Hippocampal formation (tissue), 2 donors: Measurements from ENCODE around the gene NUP93.
"Not testable (repeated sequence)": the region's sequence is repeated elsewhere in the genome, so short reads cannot be mapped to it uniquely, and the experiment has no call there.

Experiments used
- DNase-seq, 2 donors: peaks; one replicate each; lab custom pipeline; 2025; lab: John Stamatoyannopoulos, UW

The NUP93 gene

GRCh38 chr16:56870276-56870888, 140.5 kb downstream of the NUP93 start:
- DNase-seq = no peak

- DNase-seq = no peak
Observed at GRCh38 chr16:56871172-56871593, 141.3 kb downstream of the NUP93 start.

DNA sequence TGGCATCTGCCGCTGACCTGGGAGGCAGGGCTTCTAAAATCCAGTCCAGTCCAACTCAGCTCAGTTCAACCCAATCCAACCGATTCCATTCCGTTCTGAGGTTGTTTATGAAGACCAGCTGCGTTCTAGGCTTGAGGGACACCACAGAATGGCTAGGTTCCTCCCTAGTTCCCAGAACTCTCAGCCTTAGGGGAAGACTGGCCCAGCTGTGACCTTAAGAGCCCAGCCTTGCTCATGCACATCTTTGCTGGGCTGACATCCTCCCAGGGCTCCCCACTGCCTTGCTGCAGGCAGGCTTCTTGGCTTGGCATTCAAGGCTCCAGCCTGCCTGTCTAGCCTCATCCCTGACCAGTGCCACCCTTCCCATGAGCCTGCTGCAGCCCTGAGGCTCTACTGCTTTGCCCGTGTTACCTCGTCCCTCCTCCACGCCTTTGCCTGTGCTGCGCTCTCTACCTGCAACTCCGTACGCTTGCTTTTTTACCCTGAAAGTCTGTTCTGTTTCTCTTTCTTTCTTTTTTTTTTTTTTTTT, 143.0 kb downstream of the NUP93 start:
- DNase-seq = no peak

GRCh38 chr16:56874800-56875199, 144.9 kb downstream of the NUP93 start:
- no peak for DNase-seq

DNA sequence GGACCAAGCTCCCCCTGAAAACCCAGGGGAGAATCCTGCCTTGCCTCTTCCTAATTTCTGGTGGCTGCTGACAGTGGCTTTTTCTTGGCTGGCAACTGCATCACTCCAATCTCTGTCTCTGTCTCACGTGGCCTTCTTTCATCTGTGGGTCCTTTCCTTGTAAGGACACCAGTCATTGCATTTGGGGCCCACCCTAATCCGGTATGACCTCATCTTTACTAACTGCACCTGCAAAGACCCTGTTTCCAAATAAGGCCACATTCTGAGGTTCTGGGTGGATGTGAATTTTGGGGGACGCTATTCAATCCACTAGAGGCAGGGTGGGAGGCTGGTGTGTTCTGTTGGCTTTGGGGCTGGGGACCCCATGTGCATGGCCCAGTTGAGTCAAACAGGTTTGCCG, 146.1 kb downstream of the NUP93 start:
- no peak for DNase-seq

GRCh38 chr16:56877486-56878182, 147.7 kb downstream of the NUP93 start:
- DNase-seq = no peak

DNA sequence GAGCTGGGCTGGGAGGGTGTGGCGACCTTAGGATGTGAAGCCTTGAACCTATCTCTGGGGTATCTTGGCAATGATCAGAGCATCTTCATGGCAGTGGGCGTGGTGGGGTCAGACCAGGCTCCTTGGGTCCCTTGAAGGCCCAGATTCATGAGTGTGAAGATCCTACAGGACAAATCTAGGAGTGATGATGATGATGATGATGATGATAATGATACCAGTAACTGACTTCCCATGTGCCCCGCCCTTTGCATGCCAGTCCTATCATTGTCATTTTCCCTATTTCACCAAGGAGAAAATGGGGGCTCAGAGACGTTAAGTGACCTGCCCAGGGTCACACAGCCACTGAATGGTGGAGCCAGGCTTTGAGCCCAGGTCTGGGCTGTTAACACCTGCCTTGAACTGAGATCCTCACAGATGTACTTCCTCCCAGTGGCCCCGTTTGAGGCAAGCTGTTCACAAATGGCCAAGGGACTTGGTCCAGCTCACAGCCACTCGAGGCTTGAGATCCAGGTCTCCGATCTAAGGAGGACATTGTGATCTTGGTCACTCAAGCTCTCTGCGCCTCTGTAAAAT, 148.4 kb downstream of the NUP93 start:
- no peak for DNase-seq

DNA sequence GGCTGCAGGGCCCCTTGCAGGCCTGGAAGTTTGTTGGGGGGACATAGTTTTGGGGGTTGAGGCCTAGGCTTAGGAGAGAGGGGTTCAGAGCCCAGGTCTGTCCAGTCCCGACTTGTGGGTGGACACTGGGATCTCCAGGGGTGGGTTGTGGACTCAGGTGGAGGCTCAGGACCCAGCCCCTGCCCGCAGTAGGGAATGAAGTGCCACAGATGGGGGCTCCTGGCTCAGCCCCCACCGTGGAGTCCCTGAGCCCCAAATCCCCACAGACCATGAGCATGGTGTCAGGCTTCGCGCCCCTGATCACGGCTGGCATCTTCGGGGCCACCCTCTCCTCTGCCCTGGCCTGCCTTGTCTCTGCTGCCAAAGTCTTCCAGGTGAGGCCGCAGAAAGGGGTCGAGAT, 149.3 kb downstream of the NUP93 start:
- DNase-seq = no peak

DNA sequence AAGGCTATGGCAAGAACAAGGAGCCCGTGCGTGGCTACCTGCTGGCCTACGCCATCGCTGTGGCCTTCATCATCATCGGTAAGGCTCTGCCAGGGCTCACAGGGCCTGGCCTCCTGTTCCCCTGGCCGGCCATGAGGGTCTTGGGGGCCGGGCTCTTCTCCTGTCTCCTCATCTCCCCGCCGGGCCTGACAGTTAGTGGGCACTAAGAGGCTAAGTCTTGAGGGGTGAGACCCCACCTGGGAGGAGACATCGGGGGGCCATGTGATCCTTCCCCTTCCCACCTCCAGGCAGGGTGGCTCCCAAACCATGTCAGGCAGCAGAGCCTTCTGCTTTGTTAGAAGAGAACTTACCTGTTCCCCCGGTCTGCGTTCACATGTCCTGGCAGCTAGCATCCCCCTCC, 150.2 kb downstream of the NUP93 start:
- DNase-seq = no peak

DNA sequence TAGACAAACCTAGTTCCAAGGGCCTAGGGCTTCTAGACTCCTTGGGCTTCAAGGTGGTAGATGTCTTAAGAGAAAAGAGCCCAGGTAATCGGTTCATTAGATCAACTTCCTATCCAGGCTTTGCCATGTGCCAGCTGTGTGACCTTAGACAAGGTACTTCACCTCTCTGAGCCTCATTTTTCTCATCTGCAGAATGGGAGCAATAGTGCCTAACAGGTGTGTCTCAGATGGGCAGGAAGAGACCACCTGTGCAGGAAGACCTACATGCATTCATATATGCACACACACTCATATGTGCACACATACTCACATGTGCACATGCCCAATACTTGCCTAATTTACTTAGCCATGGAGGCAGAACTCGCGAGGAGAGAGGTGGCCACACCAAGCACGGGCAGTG, 150.8 kb downstream of the NUP93 start:
- DNase-seq = no peak

DNA sequence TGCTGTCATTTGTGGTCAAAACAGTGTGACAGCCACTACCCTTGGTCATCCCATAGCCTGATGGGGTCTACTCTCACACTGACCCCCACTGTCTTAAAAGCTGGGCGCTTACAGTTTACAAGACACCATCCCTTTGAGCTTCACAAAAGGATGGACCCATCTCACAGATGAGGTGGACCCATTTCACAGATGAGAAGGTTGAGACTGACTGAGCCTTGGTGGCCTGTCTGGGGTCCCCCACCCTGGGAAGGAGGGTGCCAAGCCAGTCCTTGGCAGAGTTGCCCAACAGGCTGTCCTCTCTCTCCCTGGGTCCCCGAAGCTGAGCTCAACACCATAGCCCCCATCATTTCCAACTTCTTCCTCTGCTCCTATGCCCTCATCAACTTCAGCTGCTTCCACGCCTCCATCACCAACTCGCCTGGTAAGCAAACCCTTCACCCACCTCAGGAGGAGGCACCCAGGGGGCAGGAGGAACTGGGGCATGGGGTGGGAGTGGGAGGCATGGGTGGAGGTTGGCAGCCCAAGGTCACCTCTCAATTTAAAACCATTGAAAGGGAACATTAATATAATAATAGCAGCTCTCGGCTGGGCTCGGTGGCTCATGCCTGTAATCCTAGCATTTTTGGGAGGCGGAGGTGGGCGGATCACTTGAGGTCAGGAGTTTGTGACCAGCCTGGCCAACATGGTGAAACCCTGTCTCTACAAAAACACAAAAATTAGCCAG, 152.3 kb downstream of the NUP93 start:
- DNase-seq = no peak

DNA sequence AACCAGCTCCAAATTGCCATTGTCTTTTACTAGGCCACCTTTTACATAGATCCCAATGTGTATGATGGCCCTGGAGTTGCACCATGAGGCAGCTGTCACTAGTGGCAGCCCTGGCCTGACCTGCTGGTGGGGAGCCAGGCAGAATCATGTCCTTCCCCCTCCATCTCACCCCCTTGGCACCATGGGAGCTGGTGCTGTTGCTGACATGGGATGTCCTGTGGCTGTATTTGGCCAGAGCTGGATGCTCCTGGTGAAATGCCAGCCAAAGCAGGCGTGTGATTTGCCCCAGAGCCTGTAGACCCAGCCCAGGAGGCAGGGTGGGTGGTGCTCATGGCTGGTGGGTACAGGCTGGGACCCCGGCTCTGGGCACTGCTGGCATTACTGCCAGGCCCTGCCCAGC, 153.7 kb downstream of the NUP93 start:
- DNase-seq = no peak

DNA sequence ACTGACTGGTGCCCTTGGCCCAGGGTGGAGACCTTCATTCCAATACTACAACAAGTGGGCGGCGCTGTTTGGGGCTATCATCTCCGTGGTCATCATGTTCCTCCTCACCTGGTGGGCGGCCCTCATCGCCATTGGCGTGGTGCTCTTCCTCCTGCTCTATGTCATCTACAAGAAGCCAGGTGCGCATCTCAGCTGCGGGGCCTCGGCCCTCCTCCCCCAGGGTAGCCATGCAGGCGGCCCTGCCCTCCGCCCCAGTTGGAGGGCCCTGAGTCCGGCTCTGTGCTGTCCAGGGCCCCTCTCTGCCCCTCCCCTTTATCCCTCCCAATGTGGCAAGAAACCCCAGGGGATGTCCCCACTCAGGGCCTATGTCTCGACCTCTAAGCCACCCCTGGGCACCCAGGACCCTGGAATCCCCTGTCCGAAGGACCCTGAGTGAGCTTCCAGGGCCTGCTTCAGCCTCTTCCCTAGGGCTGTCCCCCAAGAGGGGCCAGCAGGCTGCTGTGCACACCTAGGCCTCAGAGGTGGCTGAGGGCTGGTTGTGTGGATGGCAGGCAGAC, 154.2 kb downstream of the NUP93 start:
- no peak for DNase-seq

DNA sequence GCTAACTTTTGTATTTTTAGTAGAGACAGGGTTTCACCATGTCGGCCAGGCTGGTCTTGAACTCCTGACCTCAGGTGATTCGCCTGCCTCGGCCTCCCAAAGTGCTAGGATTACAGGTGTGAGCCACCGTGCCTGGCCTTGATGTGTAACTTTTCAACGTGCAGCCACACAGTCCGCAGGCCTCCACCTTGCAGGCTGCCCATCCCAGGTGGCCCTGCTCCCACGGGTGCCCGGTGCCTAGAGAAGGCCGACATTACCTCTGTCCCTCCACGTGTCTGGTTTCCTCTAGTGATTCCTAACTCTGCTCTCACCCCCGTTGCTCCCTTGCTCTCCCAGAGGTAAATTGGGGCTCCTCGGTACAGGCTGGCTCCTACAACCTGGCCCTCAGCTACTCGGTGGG, 155.0 kb downstream of the NUP93 start:
- not testable (repeated sequence) for DNase-seq

- no peak for DNase-seq
Observed at GRCh38 chr16:56885446-56886162, 155.7 kb downstream of the NUP93 start.

DNA sequence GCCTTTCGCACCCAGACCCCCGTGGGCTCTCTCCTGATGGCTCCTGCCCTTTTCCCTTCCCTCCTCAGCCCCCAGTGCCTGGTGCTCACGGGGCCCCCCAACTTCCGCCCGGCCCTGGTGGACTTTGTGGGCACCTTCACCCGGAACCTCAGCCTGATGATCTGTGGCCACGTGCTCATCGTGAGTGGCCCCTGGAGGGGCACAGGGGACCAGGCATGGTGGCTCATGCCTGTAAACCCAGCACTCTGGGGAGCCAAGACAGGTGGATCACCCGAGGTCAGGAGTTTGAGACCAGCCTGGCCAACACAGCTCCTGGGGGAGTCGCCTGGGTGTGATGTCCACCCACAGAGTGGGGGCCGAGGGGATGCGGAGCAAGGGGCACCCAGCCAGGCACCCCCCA, 156.4 kb downstream of the NUP93 start:
- DNase-seq = no peak

DNA sequence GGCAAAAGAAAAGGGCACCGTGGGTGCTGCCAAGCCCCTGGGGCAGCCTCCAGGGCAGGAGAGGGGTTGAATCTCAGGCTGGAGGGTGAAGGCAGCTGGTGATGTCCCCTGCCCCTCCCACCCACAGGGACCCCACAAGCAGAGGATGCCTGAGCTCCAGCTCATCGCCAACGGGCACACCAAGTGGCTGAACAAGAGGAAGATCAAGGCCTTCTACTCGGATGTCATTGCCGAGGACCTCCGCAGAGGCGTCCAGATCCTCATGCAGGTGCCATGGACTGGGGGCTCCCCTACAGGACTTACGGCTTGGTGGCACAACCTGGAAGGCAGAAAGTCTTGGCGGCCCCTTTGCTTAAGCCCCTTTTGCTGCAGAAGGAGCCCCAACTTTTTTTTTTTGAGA, 156.9 kb downstream of the NUP93 start:
- no peak for DNase-seq

DNA sequence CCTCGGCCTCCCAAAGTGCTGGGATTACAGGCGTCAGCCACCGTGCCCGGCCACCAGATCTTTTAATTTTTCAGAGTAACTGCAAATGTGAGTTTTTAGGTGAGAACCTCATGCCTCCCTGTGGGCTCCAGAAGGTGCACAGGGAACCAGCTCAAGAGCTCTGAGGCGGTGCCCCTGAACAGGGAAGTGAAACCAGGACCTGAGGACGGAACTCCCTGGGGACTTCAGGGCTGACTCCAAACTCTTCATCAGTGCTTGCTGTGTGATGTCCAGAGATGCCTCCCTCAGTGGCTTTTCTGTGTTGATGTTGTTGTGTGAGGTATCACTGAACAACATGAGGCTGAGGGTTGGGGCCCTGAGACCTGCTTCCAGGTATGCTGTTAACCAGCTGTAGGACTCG, 158.9 kb downstream of the NUP93 start:
- DNase-seq = no peak

DNA sequence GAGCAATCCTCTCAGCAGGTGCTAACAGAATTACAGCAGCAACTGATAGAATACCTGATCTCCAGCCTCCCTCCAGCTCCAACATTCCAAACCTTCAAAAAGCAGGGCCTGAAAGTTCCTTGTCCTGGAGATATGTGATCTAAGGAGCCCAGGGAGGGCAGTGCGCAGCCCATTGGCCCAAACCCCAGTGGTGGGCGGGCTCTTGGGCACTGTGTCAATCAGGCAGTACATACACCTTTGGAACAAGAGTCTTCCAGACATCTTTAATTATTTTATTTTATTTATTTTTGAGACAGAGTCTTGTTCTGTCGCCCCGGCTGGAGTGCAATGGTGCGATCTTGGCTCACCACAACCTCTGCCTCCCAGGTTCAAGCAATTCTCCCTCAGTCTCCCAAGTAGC, 159.3 kb downstream of the NUP93 start:
- DNase-seq = no peak

- DNase-seq = no peak
Observed at GRCh38 chr16:56891685-56892084, 161.8 kb downstream of the NUP93 start.

DNA sequence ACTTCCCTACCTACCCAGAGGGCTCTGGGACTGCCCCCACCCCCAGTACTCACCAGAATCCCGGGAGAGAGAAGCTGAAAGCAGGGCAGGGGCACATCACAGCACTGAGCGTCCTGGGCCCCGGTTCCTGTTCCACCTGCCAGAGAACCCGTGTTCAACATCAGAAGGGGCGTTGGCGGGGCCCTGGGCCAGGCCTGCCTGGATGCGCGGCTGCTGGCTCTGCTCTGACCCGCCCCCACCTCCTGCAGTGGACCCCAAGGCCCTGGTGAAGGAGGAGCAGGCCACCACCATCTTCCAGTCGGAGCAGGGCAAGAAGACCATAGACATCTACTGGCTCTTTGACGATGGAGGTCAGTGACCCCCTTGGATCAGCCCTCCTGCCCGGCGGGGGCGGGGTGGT, 162.8 kb downstream of the NUP93 start:
- no peak for DNase-seq
